LNCAP (cell line): Measurements from ENCODE around the gene HACD3.

Source experiments
- TF ChIP-seq, protein P1 (sequence below): fragments of 450-650 bp; IDR thresholded peaks from 2 replicates; pipeline ENCODE4 v1.5.1; 2017; ENCODE audit warnings: mild to moderate bottlenecking

The HACD3 gene

DNA sequence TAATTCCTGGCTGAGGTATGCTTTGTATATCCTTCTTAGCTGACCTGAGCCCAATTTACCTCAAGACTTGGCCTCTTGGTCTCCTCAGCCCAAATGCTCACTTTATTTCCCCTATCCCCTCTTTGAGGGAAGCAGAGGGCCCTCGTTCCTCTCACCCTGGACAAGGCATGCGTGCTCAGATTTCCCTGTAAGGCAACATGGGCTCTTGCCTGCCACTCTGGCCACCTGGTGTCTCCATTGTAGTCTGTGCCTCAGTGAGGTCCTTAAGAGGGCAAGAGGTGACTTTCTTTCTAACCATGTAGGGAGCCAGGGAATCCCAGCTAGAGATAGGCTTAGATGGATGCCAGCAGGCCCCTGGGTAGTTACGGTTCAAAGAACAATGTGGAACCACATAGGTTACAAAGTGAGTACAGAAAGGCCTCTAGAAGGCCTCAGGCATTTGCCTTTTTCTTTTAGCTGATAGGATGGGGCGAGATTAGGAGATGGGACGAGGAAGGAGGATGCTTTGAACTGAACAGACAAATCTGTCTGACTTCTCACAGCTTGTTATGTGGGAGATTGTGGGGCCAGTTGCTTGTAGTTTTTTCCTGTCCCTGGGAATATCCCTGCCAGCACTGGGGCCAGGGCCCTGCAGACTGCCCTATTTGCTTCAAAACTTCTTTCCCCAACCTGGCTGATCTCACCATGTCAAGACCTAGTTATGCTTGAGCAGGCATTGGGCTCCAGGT, 81.8 kb downstream of the HACD3 start:
- TF ChIP-seq, protein P1, sequence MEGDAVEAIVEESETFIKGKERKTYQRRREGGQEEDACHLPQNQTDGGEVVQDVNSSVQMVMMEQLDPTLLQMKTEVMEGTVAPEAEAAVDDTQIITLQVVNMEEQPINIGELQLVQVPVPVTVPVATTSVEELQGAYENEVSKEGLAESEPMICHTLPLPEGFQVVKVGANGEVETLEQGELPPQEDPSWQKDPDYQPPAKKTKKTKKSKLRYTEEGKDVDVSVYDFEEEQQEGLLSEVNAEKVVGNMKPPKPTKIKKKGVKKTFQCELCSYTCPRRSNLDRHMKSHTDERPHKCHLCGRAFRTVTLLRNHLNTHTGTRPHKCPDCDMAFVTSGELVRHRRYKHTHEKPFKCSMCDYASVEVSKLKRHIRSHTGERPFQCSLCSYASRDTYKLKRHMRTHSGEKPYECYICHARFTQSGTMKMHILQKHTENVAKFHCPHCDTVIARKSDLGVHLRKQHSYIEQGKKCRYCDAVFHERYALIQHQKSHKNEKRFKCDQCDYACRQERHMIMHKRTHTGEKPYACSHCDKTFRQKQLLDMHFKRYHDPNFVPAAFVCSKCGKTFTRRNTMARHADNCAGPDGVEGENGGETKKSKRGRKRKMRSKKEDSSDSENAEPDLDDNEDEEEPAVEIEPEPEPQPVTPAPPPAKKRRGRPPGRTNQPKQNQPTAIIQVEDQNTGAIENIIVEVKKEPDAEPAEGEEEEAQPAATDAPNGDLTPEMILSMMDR, result no peak

GRCh38 chr15:65612616-65612946, 82.3 kb downstream of the HACD3 start:
- TF ChIP-seq, protein P1, result no peak

- TF ChIP-seq, protein P1, result no peak
Measured at GRCh38 chr15:65612949-65613744, 82.9 kb downstream of the HACD3 start.

DNA sequence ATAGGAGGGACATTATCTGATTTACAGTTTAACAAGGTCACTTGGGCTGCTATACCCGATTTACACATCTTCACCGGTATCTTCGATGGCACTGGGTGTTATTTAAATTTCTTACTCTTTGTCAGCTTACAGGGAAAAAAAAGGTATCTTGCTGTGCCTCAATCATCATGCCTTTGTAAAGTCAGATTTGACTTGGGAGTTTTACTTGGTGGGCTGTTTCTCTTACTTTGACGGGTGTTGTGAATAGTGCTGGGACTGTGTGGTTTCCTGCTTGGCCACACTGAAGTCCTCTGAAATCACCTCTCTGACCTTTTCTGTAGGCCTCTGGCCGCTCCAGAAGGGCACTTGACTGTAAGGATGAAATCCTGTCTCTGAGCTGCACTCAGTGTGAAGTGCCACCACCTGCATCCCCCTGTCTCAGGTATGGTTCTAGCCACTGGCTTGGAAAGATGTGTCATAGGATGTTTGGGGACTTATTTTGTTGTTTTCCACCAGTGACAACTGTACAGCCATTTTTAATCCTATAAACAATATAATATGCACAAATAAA, 88.4 kb downstream of the HACD3 start:
- TF ChIP-seq, protein P1, result no peak

- TF ChIP-seq, protein P1, result no peak
Measured at GRCh38 chr15:65619626-65620290, 89.5 kb downstream of the HACD3 start.

DNA sequence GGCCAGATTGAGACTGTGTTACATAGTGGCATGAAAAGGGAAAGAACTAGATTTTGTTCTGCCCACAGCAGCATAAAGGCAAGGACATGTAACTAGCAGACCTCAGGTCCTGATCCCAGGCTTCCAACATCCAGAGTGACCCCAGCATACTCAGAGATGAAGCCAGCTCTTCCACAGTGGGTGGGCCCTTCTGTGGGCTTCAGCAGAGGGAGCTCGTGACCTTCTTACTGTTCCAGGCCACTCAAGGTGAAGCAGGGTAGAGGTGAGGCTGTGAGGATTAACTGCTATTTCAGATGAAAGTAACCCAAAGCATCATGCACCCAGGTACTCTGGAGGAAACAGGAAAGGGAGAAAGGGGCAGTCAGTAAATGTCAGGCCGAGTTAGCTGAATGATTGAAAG, 90.6 kb downstream of the HACD3 start:
- TF ChIP-seq, protein P1, result no peak

GRCh38 chr15:65621638-65622037, 91.4 kb downstream of the HACD3 start, which contains the start of gene SLC24A1:
Gene SLC24A1 (plus strand): TSS chr15:65621938. CDS start chr15:65624081, 2,143 bp downstream.
- TF ChIP-seq, protein P1, result no peak
